Coronary artery (tissue), 2 donors: Measurements from ENCODE around the gene WDFY1.

Source experiments
- DNase-seq: peaks from one replicate; pipeline ENCODE4 v3.0.0-alpha.2; 2017; ENCODE audit warnings: low spot score
- H3K27ac ChIP-seq, 2 donors: fragments of 200-600 bp; sonication (generic); one replicate each; pipeline ENCODE4 v1.5.1; 2016 to 2019
- H3K4me3 ChIP-seq: fragments of 200-600 bp; sonication (generic); 2 replicates; pipeline ENCODE4 v1.5.1; 2016; ENCODE audit warnings: mild to moderate bottlenecking, moderate library complexity
- TF ChIP-seq, protein P1 (sequence below): fragments of 200-600 bp; sonication (generic); IDR thresholded peaks from one replicate; pipeline ENCODE4 v1.5.1; 2019; ENCODE audit warnings: antibody characterized with exemption

Gene WDFY1

DNA sequence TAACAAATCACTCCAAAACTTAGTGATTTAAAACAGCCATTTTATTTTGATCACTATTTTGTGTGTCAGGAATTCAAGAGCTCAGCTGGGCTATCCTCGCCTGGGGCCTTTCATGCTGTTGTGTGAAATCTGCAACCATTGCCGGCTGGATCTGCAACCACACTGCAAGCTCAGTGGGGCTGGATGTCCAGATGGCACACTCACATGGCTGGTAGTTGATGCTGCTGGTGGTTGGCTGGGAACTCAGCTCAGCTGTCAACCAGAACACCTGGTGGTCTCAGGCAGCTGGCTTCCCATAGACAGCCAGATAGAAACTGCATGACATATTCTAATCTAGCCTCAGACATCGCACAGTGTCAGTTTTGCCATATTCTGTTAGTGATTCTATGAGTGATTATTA lies 77.1 kb downstream of the WDFY1 start:
- no peak for DNase-seq
- Histone ChIP-seq H3K27ac (no peak overlapping the region), H3K4me3 (no peak overlapping the region)
- TF ChIP-seq, protein P1, sequence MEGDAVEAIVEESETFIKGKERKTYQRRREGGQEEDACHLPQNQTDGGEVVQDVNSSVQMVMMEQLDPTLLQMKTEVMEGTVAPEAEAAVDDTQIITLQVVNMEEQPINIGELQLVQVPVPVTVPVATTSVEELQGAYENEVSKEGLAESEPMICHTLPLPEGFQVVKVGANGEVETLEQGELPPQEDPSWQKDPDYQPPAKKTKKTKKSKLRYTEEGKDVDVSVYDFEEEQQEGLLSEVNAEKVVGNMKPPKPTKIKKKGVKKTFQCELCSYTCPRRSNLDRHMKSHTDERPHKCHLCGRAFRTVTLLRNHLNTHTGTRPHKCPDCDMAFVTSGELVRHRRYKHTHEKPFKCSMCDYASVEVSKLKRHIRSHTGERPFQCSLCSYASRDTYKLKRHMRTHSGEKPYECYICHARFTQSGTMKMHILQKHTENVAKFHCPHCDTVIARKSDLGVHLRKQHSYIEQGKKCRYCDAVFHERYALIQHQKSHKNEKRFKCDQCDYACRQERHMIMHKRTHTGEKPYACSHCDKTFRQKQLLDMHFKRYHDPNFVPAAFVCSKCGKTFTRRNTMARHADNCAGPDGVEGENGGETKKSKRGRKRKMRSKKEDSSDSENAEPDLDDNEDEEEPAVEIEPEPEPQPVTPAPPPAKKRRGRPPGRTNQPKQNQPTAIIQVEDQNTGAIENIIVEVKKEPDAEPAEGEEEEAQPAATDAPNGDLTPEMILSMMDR = no peak

DNA sequence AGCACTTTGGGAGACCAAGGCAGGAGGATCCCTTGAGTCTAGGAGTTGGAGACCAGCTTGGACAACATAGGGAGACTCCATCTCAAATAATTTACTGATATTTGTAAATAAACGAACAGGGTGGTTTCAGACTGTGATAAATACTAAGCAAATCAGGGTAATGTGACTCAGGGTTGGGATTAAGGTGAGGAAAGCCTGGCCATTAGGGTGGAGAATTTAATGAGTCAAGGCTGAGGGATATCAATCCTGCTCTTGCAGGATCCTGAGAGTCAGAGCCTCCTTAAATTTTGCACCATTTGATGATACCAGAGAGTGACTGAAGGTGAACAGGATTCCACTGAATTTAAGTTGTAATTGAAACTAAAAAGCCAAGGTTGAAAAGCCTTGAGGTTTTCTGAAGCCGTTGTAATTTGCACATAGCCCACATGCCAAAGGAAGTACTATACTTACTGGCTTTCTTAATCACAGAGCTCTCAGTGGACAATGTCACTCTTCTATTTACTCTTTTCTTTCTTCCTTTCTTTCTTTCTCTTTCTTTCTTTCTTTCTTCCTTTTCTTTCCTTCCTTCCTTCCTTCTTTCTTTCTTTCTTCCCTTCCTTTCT lies 79.1 kb downstream of the WDFY1 start:
- DNase-seq = no peak
- Histone ChIP-seq H3K4me3 (no peak overlapping the region), H3K27ac (no peak overlapping the region)
- TF ChIP-seq, protein P1 = no peak

DNA sequence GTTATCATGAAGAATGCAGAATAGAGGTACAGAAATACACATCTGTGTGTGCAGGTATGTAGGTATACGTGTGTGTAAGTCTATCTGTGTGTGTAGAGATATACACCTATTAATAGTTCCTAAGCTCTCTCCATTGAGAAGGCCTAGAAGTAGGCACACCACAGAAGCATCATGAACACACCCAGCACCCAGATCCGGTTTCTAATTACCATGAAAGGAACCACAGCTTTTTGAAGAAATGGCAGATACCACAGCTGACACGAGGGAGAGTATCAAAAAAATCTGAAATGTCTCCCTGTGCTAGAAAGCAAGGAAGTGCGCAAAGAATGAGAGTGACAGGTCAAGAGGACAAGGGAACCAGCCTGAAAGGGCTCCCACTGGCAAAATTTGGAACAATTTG lies 80.0 kb downstream of the WDFY1 start:
- TF ChIP-seq, protein P1 = no peak
- DNase-seq = no peak
- Histone ChIP-seq H3K27ac (no peak overlapping the region), H3K4me3 (no peak overlapping the region)

DNA sequence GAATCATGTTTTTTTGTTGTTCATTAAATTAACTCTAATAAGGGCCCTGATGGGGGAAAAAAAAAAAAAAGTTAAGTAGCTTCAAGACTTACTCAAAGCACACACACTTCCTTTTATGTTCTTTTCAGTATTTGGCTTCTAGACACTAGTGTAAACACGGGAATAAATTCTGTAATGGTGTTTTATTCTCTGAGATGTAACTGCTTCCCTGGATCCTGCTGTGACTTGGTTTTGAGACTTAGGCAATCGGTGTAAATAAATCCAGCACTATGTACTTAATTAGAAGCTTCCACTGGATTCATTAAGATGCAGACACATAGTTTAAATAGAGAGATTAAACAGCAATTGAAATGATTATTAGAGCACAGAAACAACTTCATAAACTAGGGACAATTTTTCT lies 81.6 kb downstream of the WDFY1 start:
- no peak overlapping the region for H3K4me3 ChIP-seq
- TF ChIP-seq, protein P1 = no peak
- DNase-seq = no peak
- H3K27ac ChIP-seq = no peak overlapping the region

DNA sequence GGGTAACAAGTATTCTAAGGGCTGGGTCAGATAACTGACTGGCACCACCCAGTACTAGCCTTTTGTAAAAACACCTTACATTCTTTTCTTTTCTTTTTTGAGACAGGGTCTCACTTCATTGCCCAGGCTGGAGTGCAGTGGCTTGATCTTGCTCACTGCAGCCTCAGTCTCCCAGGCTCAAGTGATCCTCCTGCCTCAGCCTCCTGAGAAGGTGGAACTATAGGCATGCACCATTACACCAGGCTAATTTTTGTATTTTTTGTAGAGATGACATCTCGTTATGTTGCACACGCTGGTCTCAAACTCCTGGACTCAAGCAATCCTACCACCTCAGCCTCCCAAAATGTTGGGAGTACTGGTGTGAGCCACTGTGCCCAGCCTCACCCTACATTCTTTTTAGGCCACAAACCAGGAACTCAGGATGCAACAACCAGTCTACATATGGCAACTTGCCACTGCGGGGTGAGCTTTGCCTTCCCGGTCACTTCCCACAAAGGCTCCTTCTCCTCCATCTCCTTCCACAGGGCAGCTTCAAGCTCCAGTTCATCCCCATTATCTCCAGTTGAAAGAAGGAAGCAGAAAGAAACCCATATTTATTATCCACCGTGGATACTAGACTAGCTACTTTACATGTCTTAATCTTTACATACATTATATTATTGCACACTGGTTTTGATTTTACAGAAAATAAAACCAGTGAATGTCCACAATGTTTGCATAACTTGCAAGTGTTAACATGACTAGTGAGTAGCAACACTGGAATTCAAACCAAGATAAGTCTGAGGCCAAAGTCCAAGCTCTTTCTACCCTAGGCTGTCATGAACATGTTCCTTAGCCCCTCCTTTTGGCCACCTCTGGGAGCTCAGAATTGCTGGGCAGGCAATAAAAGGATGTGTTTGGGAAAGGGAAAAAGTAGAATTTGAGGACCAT lies 84.1 kb downstream of the WDFY1 start:
- Histone ChIP-seq H3K27ac (no peak overlapping the region), H3K4me3 (no peak overlapping the region)
- TF ChIP-seq, protein P1 = no peak
- DNase-seq = no peak

GRCh38 chr2:223859070-223859469 lies 86.1 kb downstream of the WDFY1 start:
- DNase-seq = no peak
- TF ChIP-seq, protein P1 = no peak
- Histone ChIP-seq H3K4me3 (no peak overlapping the region), H3K27ac (no peak overlapping the region)

DNA sequence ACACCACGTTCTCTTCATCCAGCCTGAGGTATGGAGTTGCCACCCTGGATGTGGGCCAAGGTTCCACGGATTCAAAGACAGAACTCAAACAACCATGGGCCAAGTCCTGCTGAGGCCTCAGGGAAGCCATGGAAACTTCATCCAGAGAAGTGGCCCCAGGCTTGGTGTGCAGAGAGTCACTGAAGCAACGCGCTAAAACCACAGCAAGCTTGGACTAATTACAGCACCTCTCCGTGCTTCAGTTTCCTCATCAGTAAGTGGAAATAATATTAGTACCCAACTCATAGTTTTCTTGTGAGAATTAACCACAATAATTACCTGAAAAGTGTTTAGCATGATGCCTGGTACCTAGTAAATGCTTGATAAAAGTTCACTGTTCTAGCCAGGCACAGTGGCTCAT lies 88.6 kb downstream of the WDFY1 start:
- TF ChIP-seq, protein P1 = no peak
- no peak for DNase-seq
- no peak overlapping the region for H3K27ac ChIP-seq
- H3K4me3 ChIP-seq = no peak overlapping the region
